ENCODE data around the gene CSN2. TPM values are rescaled to one million over a fixed set of nuclear protein-coding genes. Genes with fewer than 3 reads are reported as not detected.

The CSN2 gene
- total and polyA plus RNA-seq, 10 of the 15 experiments (the other 5 are each of a cell fraction or from before 2014, with no cell fraction given), result not detected

DNA sequence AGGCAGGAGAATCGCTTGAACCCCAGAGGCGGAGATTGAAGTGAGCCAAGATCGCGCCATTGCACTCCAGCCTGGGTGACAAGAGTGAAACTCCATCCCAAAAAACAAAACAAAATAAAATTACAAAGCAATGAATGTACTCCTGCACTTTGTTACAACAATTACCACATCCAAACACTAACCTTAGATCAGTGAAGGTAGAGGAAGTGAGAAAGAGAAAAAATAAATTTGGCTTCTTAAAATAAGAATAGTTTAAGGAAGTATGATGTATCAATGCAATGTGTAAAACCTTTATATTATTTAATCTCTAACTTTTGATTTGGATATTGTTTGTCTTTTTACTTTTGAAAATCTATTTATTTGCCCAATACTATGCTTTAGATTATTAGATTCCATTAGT lies 56.3 kb downstream of the CSN2 start:
- no TSS peak for BruUV-seq (replicated peaks)

More for the DNA sequence above, 56.3 kb downstream of the CSN2 start:
- Histone ChIP-seq H3K4me1 (ENCODE audit: control insufficient read depth, insufficient read depth, low read length) (peaks cover 7% of the 10 kb centered on the region; the same call in 1 of the 2 replicates), H3K27me3 (replicated peaks in 1 of 2; ENCODE audit: control insufficient read depth in 2 of 2, insufficient read depth in 2 of 2, low read length in 1 of 2) (no peaks in the 10 kb centered on the region; a peak in 1 of 4 replicates), H4K20me1 (ENCODE audit: control insufficient read depth, insufficient read depth) (no peaks in the 10 kb centered on the region), H3K4me2 (ENCODE audit: control insufficient read depth, insufficient read depth) (no peak overlapping the region), H3K9me3 (replicated peaks; ENCODE audit: control insufficient read depth, insufficient read depth, low read length) (no peaks in the 10 kb centered on the region), H3K79me2 (ENCODE audit: control insufficient read depth, insufficient read depth, low read length) (no peaks in the 10 kb centered on the region), H3K4me3 (no peak overlapping the region), H3K27ac (ENCODE audit: control insufficient read depth, insufficient read depth) (no peak overlapping the region), H3K9ac (ENCODE audit: control insufficient read depth, insufficient read depth, low read length) (no peak overlapping the region), H3K36me3 (ENCODE audit: control insufficient read depth in 2 of 2, insufficient read depth in 2 of 2, low read length in 1 of 2) (no peaks in the 10 kb centered on the region), H2AFZ (ENCODE audit: control insufficient read depth, low read depth, low read length) (no peak overlapping the region)
- ChIA-PET CTCF (no interaction called here), SMC1A (ENCODE audit: uncharacterized antibody, unreplicated experiment) (no interaction called here), POLR2A (no interaction called here), RAD21 (ENCODE audit: unreplicated experiment) (interaction anchor here (1.7 kb wide), 1 partner anchor 274 kb away, joined by 5 read pairs; no protein-coding TSS in a partner anchor)
- DNase-seq (ENCODE audit: low read depth, low spot score), result no peak
- TF ChIP-seq ZNF207 (IDR thresholded peaks at IDR 0.05; ENCODE audit: borderline replicate concordance) (no peak), ZNF274 (IDR thresholded peaks at IDR 0.05; ENCODE audit: insufficient read depth, insufficient read length) (no peak), IRF4 (IDR thresholded peaks at IDR 0.05; ENCODE audit: low read depth, low read length) (no peak), RUNX3 (IDR thresholded peaks at IDR 0.05; ENCODE audit: low read length) (peak; percentile 30; the same call in 1 of the 2 replicates), HDAC2 (IDR thresholded peaks at IDR 0.05) (no peak), ZNF24 (IDR thresholded peaks at IDR 0.05) (no peak), GATAD2B (conservative IDR thresholded peaks at IDR 0.05; ENCODE audit: low read depth) (no peak), MTA2 (IDR thresholded peaks at IDR 0.05; ENCODE audit: low read depth) (0 out of 2 replicates have a peak, but pooled peaks have one; percentile 14), DPF2 (IDR thresholded peaks at IDR 0.05) (no peak), SPI1 (IDR thresholded peaks at IDR 0.05; ENCODE audit: borderline replicate concordance, insufficient read depth, low read depth, low read length) (peak; percentile 56), KAT2A (conservative IDR thresholded peaks at IDR 0.05; ENCODE audit: control insufficient read depth, low read depth, low read length) (no peak), EZH2 (IDR thresholded peaks at IDR 0.05; ENCODE audit: borderline replicate concordance, control insufficient read depth, low read depth, low read length) (no peak), SRF (IDR thresholded peaks at IDR 0.05; ENCODE audit: low read depth in 2 of 2, low read length in 2 of 2) (no peak), NFIC (IDR thresholded peaks at IDR 0.05; ENCODE audit: low read depth, low read length) (peak; percentile 42; the same call in 1 of the 2 replicates), BRCA1 (IDR thresholded peaks at IDR 0.05; ENCODE audit: low read depth, low read length) (no peak)
- TF ChIP-seq, protein P1, sequence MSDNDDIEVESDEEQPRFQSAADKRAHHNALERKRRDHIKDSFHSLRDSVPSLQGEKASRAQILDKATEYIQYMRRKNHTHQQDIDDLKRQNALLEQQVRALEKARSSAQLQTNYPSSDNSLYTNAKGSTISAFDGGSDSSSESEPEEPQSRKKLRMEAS (IDR thresholded peaks at IDR 0.05; ENCODE audit: low read depth, low read length), result no peak
- TF ChIP-seq, protein P2, sequence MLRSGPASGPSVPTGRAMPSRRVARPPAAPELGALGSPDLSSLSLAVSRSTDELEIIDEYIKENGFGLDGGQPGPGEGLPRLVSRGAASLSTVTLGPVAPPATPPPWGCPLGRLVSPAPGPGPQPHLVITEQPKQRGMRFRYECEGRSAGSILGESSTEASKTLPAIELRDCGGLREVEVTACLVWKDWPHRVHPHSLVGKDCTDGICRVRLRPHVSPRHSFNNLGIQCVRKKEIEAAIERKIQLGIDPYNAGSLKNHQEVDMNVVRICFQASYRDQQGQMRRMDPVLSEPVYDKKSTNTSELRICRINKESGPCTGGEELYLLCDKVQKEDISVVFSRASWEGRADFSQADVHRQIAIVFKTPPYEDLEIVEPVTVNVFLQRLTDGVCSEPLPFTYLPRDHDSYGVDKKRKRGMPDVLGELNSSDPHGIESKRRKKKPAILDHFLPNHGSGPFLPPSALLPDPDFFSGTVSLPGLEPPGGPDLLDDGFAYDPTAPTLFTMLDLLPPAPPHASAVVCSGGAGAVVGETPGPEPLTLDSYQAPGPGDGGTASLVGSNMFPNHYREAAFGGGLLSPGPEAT (IDR thresholded peaks at IDR 0.05; ENCODE audit: low read depth), result no peak
- TF ChIP-seq, protein P3, sequence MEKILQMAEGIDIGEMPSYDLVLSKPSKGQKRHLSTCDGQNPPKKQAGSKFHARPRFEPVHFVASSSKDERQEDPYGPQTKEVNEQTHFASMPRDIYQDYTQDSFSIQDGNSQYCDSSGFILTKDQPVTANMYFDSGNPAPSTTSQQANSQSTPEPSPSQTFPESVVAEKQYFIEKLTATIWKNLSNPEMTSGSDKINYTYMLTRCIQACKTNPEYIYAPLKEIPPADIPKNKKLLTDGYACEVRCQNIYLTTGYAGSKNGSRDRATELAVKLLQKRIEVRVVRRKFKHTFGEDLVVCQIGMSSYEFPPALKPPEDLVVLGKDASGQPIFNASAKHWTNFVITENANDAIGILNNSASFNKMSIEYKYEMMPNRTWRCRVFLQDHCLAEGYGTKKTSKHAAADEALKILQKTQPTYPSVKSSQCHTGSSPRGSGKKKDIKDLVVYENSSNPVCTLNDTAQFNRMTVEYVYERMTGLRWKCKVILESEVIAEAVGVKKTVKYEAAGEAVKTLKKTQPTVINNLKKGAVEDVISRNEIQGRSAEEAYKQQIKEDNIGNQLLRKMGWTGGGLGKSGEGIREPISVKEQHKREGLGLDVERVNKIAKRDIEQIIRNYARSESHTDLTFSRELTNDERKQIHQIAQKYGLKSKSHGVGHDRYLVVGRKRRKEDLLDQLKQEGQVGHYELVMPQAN (conservative IDR thresholded peaks at IDR 0.05), result no peak
- TF ChIP-seq, protein P4, sequence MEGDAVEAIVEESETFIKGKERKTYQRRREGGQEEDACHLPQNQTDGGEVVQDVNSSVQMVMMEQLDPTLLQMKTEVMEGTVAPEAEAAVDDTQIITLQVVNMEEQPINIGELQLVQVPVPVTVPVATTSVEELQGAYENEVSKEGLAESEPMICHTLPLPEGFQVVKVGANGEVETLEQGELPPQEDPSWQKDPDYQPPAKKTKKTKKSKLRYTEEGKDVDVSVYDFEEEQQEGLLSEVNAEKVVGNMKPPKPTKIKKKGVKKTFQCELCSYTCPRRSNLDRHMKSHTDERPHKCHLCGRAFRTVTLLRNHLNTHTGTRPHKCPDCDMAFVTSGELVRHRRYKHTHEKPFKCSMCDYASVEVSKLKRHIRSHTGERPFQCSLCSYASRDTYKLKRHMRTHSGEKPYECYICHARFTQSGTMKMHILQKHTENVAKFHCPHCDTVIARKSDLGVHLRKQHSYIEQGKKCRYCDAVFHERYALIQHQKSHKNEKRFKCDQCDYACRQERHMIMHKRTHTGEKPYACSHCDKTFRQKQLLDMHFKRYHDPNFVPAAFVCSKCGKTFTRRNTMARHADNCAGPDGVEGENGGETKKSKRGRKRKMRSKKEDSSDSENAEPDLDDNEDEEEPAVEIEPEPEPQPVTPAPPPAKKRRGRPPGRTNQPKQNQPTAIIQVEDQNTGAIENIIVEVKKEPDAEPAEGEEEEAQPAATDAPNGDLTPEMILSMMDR (IDR thresholded peaks at IDR 0.05 in 2 of 3, conservative IDR thresholded peaks at IDR 0.05 in 1 of 3; ENCODE audit: control insufficient read depth in 2 of 3, extremely low read depth in 1 of 3, insufficient read depth in 1 of 3, low read depth in 3 of 3, low read length in 3 of 3), result no peak
- intact Hi-C loops (cut with micrococcal nuclease; ENCODE audit: unreplicated experiment), result no loop called here
- 81% methylated on average over 4 of the region's 4 CpGs for WGBS (ENCODE audit: insufficient coverage, insufficient replicate concordance, low lambda C conversion rate, missing lambda C conversion rate)
- FAIRE-seq, result no peak
- in situ Hi-C loops (cut with MboI), result no loop called here
- ATAC-seq, result peak; percentile 70

Measured in GM12878 (cell line).